ENCODE measurements around the gene ZNF473.
"Not testable (repeated sequence)": the region's sequence is repeated elsewhere in the genome, so short reads cannot be mapped to it uniquely, and the experiment has no call there.

The ZNF473 gene

DNA sequence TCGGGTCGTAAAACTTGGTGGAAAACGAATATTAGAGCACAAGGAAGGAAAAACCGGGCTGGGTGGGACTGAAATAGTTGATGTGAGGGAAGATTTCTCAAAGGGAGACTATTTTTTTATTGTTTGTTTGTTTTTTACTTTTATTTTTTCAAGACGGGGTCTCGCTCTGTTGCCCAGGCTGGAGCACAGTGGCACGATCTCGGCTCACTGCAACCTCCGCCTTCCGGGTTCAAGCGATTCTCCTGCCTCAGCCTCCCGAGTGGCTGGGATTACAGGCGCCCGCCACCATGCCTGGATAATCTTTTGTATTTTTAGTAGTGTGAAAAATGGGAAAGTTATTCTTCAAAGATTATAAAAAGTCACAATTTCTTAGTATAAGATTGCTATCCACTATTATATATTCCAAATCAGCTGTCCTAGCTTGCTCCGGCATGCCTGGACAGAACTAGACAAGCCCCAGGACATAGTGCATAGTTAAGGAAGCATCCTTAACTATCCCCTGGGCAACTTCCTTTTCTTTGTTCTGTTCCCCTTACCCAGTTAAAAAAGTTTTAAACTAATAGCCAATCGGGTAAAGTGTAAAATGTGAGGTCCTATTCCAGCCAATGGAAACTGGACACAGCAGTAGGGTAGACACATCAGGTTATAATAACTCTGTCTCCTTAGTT is 25.6 kb downstream of the ZNF473 start:
- not testable (repeated sequence) for DNase-seq

DNA sequence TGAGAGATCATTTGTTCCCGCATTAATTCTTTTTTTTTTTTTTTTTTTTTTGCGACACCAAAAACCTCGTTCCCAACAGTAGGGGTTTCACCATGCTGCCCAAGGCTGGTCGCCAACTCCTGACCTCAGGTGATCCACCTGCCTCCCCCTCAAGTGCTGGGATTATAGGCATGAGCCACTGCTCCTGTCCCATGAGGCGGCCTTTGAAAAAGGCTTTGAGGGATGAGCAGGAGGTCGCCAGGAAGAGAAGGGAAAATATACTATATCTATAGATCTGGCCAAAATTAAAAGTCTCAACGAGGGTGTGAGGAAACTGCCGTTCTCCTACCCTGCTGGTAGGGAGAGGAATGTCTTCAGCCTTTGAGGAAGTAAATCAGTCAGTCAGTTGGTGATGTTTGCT is 26.2 kb downstream of the ZNF473 start:
- DNase-seq = no peak

DNA sequence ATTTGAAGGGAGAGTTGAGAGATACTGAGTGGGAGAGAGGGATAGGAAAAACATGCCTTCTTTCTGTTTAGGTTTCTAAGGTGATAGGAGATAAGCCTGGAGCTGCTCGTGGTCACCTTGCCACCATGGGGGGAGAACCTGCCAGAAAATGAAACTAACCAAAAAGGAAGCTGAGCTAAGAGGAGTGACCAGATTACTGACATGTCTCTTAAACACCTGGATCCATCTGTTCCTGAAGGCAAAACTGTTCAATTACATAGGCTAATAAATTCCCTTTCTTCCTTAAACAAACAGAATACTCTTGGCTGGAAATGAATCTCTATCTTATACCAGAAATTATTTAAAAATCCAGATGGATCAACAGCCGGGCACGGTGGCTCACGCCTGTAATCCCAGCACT is 27.3 kb downstream of the ZNF473 start:
- no peak for DNase-seq

DNA sequence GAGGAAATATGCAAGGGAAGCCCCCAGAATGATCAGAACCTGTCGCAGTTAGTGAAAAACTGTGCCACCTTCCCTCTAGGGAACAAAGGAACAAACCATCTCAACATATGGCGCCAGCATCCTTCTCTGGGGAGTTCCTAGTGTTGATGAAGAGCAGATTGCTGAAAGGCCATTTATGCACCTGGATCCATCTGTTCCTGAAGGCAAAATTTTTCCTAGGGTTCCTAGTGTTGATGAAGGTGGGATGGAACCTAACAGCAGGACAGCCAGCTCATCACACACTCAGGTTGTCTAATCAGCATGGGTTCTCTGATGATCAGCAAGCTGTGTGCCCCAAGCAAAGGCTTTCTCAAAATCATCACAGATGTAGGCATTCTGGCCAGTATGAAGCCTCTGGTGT is 32.6 kb downstream of the ZNF473 start:
- DNase-seq = no peak

DNA sequence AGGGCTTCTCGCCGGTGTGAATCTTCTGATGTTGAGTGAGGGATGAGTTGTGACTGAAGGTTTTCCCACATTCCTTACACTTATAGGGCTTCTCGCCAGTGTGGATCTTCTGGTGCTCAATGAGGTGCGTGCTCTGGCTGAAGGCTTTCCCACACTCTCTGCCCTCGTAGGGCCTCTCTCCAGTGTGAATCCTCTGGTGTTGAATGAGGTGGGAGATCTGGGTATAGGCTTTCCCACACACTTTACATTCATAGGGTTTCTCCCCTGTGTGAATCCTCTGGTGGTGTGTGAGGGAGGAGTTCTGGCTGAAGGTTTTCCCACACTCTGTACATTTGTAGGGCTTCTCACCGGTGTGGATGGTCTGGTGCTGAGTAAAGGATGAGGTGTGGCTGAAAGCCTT is 33.2 kb downstream of the ZNF473 start:
- no peak for DNase-seq

GRCh38 chr19:50060107-50060506 is 34.3 kb downstream of the ZNF473 start:
- no peak for DNase-seq

GRCh38 chr19:50061650-50062049 is 35.8 kb downstream of the ZNF473 start:
- no peak for DNase-seq

DNA sequence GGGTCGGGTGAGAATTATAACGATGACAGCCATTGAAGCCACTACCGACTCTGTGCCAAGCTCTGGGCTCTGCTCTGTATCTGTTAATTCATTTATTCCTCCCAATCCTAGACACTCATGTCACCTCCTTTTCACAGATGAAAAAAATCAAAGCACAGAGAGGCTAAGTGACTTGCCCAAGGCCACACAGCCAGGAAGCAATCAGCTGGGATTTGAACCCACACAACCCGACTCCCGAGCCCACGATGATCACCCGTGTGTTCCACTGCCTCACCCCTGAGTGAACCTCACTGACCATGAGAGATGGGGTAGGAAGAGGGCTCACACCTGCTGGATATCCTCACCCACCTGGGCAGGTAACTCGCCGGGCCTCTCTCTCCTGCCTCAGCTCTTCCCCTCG is 40.1 kb downstream of the ZNF473 start:
- no peak for DNase-seq

- DNase-seq = no peak
Measured at GRCh38 chr19:50067575-50067974, 41.8 kb downstream of the ZNF473 start.

DNA sequence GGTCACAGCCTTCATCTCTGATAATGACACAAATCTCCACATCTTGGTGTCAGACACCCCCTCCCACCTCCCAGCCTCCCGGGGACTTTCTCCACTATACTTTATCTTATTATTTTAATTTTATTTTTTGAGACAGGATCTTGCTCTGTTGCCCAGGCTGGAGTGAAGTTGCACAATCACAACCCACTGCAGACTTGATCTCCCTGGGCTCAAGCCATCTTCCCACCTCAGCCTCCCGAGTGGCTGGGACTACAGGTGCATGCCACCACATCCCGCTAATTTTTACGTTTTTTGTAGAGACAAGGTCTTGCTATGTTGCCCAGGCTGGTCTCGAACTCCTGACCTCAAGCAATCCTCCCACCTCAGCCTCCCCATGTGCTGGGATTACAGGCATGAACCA is 42.6 kb downstream of the ZNF473 start:
- not testable (repeated sequence) for DNase-seq

- not testable (repeated sequence) for DNase-seq
Measured at GRCh38 chr19:50075076-50075475, 49.3 kb downstream of the ZNF473 start.

DNA sequence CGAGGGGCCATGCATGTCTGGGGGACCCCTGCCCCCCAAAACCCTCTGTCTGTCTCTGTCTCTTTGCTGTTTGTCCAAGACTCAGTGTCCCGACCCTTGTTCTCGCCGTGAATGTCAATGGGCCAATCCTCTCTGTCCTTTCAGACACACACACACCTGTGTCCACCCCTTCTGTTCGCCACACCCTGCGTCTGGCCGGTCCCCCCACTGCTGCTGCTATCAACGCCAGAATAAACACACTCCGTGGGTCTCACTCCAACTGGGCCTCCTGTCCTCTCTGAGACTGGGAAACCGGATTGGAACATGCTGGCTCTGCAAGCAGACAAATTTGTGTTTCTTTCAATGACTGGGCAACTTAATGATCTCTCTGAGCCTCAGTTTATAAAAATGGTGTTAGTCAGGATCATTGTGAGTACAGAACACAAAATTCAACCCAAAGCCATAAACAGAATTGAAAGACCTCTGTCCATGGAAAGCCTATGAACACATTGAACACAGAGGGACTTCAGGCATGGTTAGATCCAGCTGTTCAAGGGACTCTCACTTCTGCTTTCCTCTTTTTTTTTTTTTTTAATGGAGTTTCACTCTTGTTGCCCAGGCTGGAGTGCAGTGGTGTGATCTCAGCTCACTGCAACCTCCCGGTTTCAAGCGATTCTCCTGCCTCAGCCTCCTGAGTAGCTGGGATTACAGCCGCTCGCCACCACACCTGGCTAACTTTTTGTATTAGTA is 50.0 kb downstream of the ZNF473 start:
- not testable (repeated sequence) for DNase-seq

- not testable (repeated sequence) for DNase-seq
Measured at GRCh38 chr19:50076581-50077355, 51.0 kb downstream of the ZNF473 start.

- not testable (repeated sequence) for DNase-seq
Measured at GRCh38 chr19:50079014-50079413, 53.2 kb downstream of the ZNF473 start.

- not testable (repeated sequence) for DNase-seq
Measured at GRCh38 chr19:50084440-50084839, 58.6 kb downstream of the ZNF473 start.

DNA sequence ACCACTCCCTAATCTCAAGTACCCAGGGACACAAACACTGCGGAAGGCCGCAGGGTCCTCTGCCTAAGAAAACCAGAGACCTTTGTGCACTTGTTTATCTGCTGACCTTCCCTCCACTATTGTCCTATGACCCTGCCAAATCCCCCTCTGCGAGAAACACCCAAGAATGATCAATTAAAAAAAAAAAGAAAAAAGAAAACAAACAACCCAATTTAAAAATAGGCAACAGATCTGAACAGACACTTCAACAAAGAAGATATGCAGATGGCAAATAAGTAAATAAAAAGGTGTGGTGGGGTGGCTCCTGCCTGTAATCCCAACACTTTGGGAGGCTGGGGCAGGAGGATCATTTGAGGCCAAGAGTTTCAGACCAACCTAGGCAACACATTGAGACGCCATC is 61.3 kb downstream of the ZNF473 start:
- DNase-seq = not testable (repeated sequence)

- DNase-seq = not testable (repeated sequence)
Measured at GRCh38 chr19:50090706-50091105, 64.9 kb downstream of the ZNF473 start.

DNA sequence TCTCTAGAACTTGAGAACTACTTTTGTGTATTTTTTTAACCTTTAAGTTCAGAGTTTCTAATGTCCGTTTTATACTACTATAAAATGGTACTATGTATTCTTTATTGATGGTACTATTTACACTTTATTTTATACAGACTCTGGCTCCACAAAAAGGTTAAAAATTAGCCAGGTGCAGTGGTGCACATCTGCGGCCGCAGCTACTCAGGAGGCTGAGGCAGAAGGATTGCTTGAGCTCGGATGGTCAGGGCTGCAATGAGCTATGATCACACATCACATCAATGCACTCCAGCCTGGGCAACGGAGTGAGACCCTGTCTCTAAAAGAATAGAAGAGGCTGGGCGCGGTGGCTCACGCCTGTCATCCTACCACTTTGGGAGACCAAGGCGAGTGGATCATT is 66.0 kb downstream of the ZNF473 start:
- DNase-seq = not testable (repeated sequence)

- not testable (repeated sequence) for DNase-seq
Measured at GRCh38 chr19:50092597-50092996, 66.8 kb downstream of the ZNF473 start.

DNA sequence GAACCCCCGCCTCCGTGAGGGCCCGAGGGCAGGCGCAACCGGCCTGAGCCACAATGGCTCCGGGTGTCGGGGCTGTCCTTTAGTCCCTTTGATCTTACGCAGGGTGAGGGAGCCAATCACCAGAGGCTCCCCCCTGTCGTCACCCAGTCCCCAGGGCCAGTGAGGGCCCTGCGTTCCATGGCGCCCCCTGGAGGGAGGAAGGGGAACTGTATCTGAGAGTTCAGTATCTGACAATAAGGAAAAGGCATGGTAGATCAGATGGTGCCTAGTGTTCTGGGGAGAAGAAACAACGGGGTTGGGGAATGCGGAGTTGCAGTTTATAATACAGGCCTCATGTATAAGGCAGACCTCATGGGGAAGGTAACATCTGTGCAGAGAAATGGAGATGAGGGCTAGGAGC is 72.1 kb downstream of the ZNF473 start:
- not testable (repeated sequence) for DNase-seq

GRCh38 chr19:50098892-50099291 is 73.1 kb downstream of the ZNF473 start:
- DNase-seq = not testable (repeated sequence)

- DNase-seq = not testable (repeated sequence)
Measured at GRCh38 chr19:50099696-50100095, 73.9 kb downstream of the ZNF473 start.

GRCh38 chr19:50100946-50101345 is 75.1 kb downstream of the ZNF473 start:
- DNase-seq = not testable (repeated sequence)

All from NCI-H510A (cell line).